ENCODE measurements around the gene GALNT2.

DNA sequence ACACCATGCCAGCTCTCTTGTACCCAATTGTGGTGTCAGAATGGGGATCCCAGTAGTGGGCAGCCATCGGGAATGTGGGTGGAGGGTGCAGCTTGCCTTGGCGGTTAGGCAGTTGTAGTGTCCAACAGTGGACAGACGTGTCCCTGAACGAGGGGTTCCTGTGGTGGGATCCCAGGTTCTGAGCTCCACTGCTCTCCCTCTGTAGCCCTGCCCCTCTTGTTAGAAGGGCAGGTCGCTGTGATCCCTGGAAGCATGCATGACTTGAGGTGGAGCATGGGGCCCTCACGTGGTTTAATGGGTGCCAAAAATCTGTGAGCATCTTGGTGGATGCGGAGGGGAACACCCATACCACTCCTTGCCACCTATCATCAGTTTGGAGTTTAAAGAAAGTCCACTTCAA lies 4.3 kb downstream of the GALNT2 start:
- TF ChIP-seq, protein P1, sequence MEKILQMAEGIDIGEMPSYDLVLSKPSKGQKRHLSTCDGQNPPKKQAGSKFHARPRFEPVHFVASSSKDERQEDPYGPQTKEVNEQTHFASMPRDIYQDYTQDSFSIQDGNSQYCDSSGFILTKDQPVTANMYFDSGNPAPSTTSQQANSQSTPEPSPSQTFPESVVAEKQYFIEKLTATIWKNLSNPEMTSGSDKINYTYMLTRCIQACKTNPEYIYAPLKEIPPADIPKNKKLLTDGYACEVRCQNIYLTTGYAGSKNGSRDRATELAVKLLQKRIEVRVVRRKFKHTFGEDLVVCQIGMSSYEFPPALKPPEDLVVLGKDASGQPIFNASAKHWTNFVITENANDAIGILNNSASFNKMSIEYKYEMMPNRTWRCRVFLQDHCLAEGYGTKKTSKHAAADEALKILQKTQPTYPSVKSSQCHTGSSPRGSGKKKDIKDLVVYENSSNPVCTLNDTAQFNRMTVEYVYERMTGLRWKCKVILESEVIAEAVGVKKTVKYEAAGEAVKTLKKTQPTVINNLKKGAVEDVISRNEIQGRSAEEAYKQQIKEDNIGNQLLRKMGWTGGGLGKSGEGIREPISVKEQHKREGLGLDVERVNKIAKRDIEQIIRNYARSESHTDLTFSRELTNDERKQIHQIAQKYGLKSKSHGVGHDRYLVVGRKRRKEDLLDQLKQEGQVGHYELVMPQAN (IDR thresholded peaks at IDR 0.05; ENCODE audit: borderline replicate concordance) = no peak
- TF ChIP-seq, protein P2, sequence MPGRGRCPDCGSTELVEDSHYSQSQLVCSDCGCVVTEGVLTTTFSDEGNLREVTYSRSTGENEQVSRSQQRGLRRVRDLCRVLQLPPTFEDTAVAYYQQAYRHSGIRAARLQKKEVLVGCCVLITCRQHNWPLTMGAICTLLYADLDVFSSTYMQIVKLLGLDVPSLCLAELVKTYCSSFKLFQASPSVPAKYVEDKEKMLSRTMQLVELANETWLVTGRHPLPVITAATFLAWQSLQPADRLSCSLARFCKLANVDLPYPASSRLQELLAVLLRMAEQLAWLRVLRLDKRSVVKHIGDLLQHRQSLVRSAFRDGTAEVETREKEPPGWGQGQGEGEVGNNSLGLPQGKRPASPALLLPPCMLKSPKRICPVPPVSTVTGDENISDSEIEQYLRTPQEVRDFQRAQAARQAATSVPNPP (IDR thresholded peaks at IDR 0.05; ENCODE audit: borderline replicate concordance, insufficient read depth, insufficient read length) = no peak
- TF ChIP-seq SRF (CRISPR knock-in tag; IDR thresholded peaks at IDR 0.05) (no peak), JUN (IDR thresholded peaks at IDR 0.05; ENCODE audit: borderline replicate concordance, low read depth, low read length) (no peak), JUN (CRISPR knock-in tag; IDR thresholded peaks at IDR 0.05; ENCODE audit: borderline replicate concordance) (no peak), ZNF324 (CRISPR knock-in tag; IDR thresholded peaks at IDR 0.05) (no peak), SIX5 (IDR thresholded peaks at IDR 0.05; ENCODE audit: borderline replicate concordance in 1 of 2, insufficient read depth in 1 of 2, low read depth in 1 of 2, low read length in 2 of 2) (no peak), DACH1 (IDR thresholded peaks at IDR 0.05; ENCODE audit: partially characterized antibody) (no peak), BMI1 (IDR thresholded peaks at IDR 0.05; ENCODE audit: low read length) (no peak), EZH2 (IDR thresholded peaks at IDR 0.05; ENCODE audit: borderline replicate concordance, low read depth, low read length) (no peak)
- TF ChIP-seq, protein P3, sequence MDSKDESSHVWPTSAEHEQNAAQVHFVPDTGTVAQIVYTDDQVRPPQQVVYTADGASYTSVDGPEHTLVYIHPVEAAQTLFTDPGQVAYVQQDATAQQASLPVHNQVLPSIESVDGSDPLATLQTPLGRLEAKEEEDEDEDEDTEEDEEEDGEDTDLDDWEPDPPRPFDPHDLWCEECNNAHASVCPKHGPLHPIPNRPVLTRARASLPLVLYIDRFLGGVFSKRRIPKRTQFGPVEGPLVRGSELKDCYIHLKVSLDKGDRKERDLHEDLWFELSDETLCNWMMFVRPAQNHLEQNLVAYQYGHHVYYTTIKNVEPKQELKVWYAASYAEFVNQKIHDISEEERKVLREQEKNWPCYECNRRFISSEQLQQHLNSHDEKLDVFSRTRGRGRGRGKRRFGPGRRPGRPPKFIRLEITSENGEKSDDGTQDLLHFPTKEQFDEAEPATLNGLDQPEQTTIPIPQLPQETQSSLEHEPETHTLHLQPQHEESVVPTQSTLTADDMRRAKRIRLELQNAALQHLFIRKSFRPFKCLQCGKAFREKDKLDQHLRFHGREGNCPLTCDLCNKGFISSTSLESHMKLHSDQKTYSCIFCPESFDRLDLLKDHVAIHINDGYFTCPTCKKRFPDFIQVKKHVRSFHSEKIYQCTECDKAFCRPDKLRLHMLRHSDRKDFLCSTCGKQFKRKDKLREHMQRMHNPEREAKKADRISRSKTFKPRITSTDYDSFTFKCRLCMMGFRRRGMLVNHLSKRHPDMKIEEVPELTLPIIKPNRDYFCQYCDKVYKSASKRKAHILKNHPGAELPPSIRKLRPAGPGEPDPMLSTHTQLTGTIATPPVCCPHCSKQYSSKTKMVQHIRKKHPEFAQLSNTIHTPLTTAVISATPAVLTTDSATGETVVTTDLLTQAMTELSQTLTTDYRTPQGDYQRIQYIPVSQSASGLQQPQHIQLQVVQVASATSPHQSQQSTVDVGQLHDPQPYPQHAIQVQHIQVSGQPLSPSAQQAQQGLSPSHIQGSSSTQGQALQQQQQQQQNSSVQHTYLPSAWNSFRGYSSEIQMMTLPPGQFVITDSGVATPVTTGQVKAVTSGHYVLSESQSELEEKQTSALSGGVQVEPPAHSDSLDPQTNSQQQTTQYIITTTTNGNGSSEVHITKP (IDR thresholded peaks at IDR 0.05; ENCODE audit: partially characterized antibody) = no peak

Data from K562 (cell line).